Measurements from ENCODE around the gene NCAPG.

GRCh38 chr4:17805580-17806155, 5.1 kb upstream of the NCAPG start:
- TF ChIP-seq CTCF (IDR thresholded peaks at IDR 0.05) (no peak), POLR2A (IDR thresholded peaks at IDR 0.05) (no peak)

Measured in testis (tissue), 2 donors.